ENCODE results near the gene ZSWIM2.
"Not testable (repeated sequence)": the region's sequence is repeated elsewhere in the genome, so short reads cannot be mapped to it uniquely, and the experiment has no call there.

Gene ZSWIM2

GRCh38 chr2:186848873-186849578 lies at the start of gene ZSWIM2:
ZSWIM2 (minus strand) TSS chr2:186849170; CDS start chr2:186849130, 40 bp downstream.
- peak; percentile 83 for DNase-seq

- not testable (repeated sequence) for DNase-seq
Observed at GRCh38 chr2:186896220-186896619, 47.2 kb upstream of the ZSWIM2 start.

GRCh38 chr2:186895451-186895850 lies 46.5 kb upstream of the ZSWIM2 start:
- no peak for DNase-seq

GRCh38 chr2:186894478-186894877 lies 45.5 kb upstream of the ZSWIM2 start:
- DNase-seq: no peak

GRCh38 chr2:186892821-186893220 lies 43.9 kb upstream of the ZSWIM2 start:
- DNase-seq: no peak

- no peak for DNase-seq
Observed at GRCh38 chr2:186891185-186891621, 42.2 kb upstream of the ZSWIM2 start.

GRCh38 chr2:186889101-186889879 lies 40.3 kb upstream of the ZSWIM2 start:
- no peak for DNase-seq

GRCh38 chr2:186887107-186888090 lies 38.4 kb upstream of the ZSWIM2 start:
- DNase-seq: peak; percentile 67

GRCh38 chr2:186884587-186884986 lies 35.6 kb upstream of the ZSWIM2 start:
- no peak for DNase-seq

- DNase-seq: no peak
Observed at GRCh38 chr2:186883666-186884065, 34.7 kb upstream of the ZSWIM2 start.

- no peak for DNase-seq
Observed at GRCh38 chr2:186882511-186883071, 33.6 kb upstream of the ZSWIM2 start.

GRCh38 chr2:186881660-186882059 lies 32.7 kb upstream of the ZSWIM2 start:
- DNase-seq: no peak

- DNase-seq: no peak
Observed at GRCh38 chr2:186879312-186879711, 30.3 kb upstream of the ZSWIM2 start.

GRCh38 chr2:186874713-186875112 lies 25.7 kb upstream of the ZSWIM2 start:
- DNase-seq: no peak

GRCh38 chr2:186871881-186872280 lies 22.9 kb upstream of the ZSWIM2 start:
- DNase-seq: no peak

- DNase-seq: no peak
Observed at GRCh38 chr2:186868344-186868743, 19.4 kb upstream of the ZSWIM2 start.

- no peak for DNase-seq
Observed at GRCh38 chr2:186862869-186863709, 14.1 kb upstream of the ZSWIM2 start.

GRCh38 chr2:186855216-186855615 lies 6.2 kb upstream of the ZSWIM2 start:
- no peak for DNase-seq

- DNase-seq: no peak
Observed at GRCh38 chr2:186853951-186854350, 5.0 kb upstream of the ZSWIM2 start.

- no peak for DNase-seq
Observed at GRCh38 chr2:186852508-186852907, 3.5 kb upstream of the ZSWIM2 start.

GRCh38 chr2:186842373-186842772 lies 6.6 kb downstream of the ZSWIM2 start:
- DNase-seq: no peak

- DNase-seq: no peak
Observed at GRCh38 chr2:186841940-186842339, 7.0 kb downstream of the ZSWIM2 start.

Data from left hindlimb (tissue), 1 donor.